Lower leg skin (tissue), 4 donors: ENCODE results near the gene HSPB1. TPM values are rescaled to one million over a fixed set of nuclear protein-coding genes. Genes with fewer than 3 reads are reported as not detected.
A peak's percentile ranks its signal among the peaks of the same experiment; 100 is the strongest.
"Not testable (repeated sequence)": the region's sequence is repeated elsewhere in the genome, so short reads cannot be mapped to it uniquely, and the experiment has no call there.

Experiments used
- DNase-seq, 2 donors: peaks; one replicate each; pipeline ENCODE4 v3.0.0-alpha.2; 2019; ENCODE audit warnings: low spot score in 2 of 2
- H3K4me3 ChIP-seq: fragments of 200-600 bp; sonication (generic); 2 replicates; pipeline ENCODE4 v1.5.1; 2017; ENCODE audit warnings: mild to moderate bottlenecking, low read depth; ENCODE audit not compliant: poor library complexity, severe bottlenecking
- CTCF ChIP-seq, 3 donors: fragments of 450-650 bp; IDR thresholded peaks; one replicate each; pipeline ENCODE4 v1.5.1; 2016; ENCODE audit warnings: antibody characterized with exemption in 3 of 3, mild to moderate bottlenecking in 3 of 3, moderate library complexity in 2 of 3
- POLR2A ChIP-seq, 2 donors: fragments of 450-650 bp; IDR thresholded peaks; one replicate each; pipeline ENCODE4 v1.6.1; 2016 to 2017; ENCODE audit warnings: antibody characterized with exemption in 2 of 2, mild to moderate bottlenecking in 1 of 2, moderate library complexity in 1 of 2
- WGBS, 2 donors: methylation state at CpG; one replicate each; pipeline ENCODE4 v1.1.5; 2018; 5-methylcytosine and 5-hydroxymethylcytosine counted together
- intact Hi-C: fragments of 100-400 bp; cut with DNase I; formaldehyde crosslinking; loops from one replicate; pipeline ENCODE4 v1.15.0; 2023; ENCODE audit warnings: low total_unique reads
- total RNA-seq, 4 donors: library from RNA; depleted of rRNA; stranded (reverse); fragments of >200 nt; gene quantifications; one replicate each; pipeline ENCODE4 v1.1.0, GENCODE V29; 2016

The HSPB1 gene
- total RNA-seq, 4 donors from 2014 or later = 1,628 to 3,756 (median 2,658) TPM

GRCh38 chr7:76310102-76310957, 7.9 kb downstream of the HSPB1 start:
- no peak overlapping the region for H3K4me3 ChIP-seq
- intact Hi-C loops = no loop called here
- DNase-seq = no peak

GRCh38 chr7:76311838-76312237, 9.4 kb downstream of the HSPB1 start:
- intact Hi-C loops, DNase-seq, H3K4me3 ChIP-seq: not testable (repeated sequence)
- WGBS, 2 donors = 96 to 97% methylated on average over 6 of the region's 6 CpGs

More at GRCh38 chr7:76310102-76310957, 7.9 kb downstream of the HSPB1 start:
- 31 to 37% methylated on average over 18 to 21 of the region's 21 CpGs for WGBS, 2 donors
- TF ChIP-seq CTCF (IDR thresholded peaks at IDR 0.05) (no peak), POLR2A (IDR thresholded peaks at IDR 0.05) (no peak)

GRCh38 chr7:76314042-76314721, 11.7 kb downstream of the HSPB1 start:
- intact Hi-C loops = loop anchor here (2.0 kb wide), 1 partner anchor 129 kb away; no protein-coding TSS in a partner anchor
- TF ChIP-seq CTCF (IDR thresholded peaks at IDR 0.05) (peak in 2 of 3 donors; percentile 95 to 99), POLR2A (IDR thresholded peaks at IDR 0.05) (no peak)
- peak; percentile 96 to 100 for DNase-seq
- H3K4me3 ChIP-seq = no peak overlapping the region
- 6 to 7% methylated on average over 14 to 15 of the region's 15 CpGs for WGBS, 2 donors

GRCh38 chr7:76314740-76315139, 12.3 kb downstream of the HSPB1 start:
- DNase-seq, H3K4me3 ChIP-seq: not testable (repeated sequence)
- intact Hi-C loops = loop anchor here (2.0 kb wide), 1 partner anchor 130 kb away; no protein-coding TSS in a partner anchor
- WGBS, 2 donors = 59 to 63% methylated on average over 6 of the region's 6 CpGs

- TF ChIP-seq CTCF (IDR thresholded peaks at IDR 0.05) (no peak), POLR2A (IDR thresholded peaks at IDR 0.05) (no peak)
- intact Hi-C loops = loop anchor here (2.0 kb wide), 1 partner anchor 131 kb away; no protein-coding TSS in a partner anchor
- 44 to 51% methylated on average over 5 of the region's 5 CpGs for WGBS, 2 donors
- no peak for DNase-seq
- no peak overlapping the region for H3K4me3 ChIP-seq
Measured at GRCh38 chr7:76315364-76315763, 12.9 kb downstream of the HSPB1 start.

- DNase-seq = no peak
- peak overlapping the region; percentile 35 for H3K4me3 ChIP-seq
- TF ChIP-seq CTCF (IDR thresholded peaks at IDR 0.05) (no peak), POLR2A (IDR thresholded peaks at IDR 0.05) (no peak)
- intact Hi-C loops = no loop called here
- WGBS, 2 donors = 56 to 61% methylated on average over 14 of the region's 14 CpGs
Measured at GRCh38 chr7:76316984-76317781, 14.7 kb downstream of the HSPB1 start.
